ENCODE results near the gene GFOD1. TPM values are rescaled to one million over a fixed set of nuclear protein-coding genes. Genes with fewer than 3 reads are reported as not detected.

GFOD1 gene
- total RNA-seq, 4 donors from 2014 or later, result 7.3 to 15.9 (median 12.4) TPM

- TF ChIP-seq CTCF (IDR thresholded peaks at IDR 0.05) (no peak), POLR2A (IDR thresholded peaks at IDR 0.05) (no peak)
- DNase-seq (ENCODE audit: low spot score in 2 of 2), result no peak
- 68 to 69% methylated on average over 10 of the region's 10 CpGs for WGBS, 2 donors
- no peak overlapping the region for H3K4me3 ChIP-seq (ENCODE audit: low read depth, poor library complexity, severe bottlenecking)
- intact Hi-C loops (cut with DNase I; ENCODE audit: low total_unique reads), result no loop called here
Measured at GRCh38 chr6:13470238-13471140, 16.9 kb downstream of the GFOD1 start.

- intact Hi-C loops (cut with DNase I; ENCODE audit: low total_unique reads), result no loop called here
- no peak for TF ChIP-seq POLR2A (IDR thresholded peaks at IDR 0.05)
- TF ChIP-seq CTCF (IDR thresholded peaks at IDR 0.05), result no peak
- WGBS, 2 donors, result 91 to 96% methylated on average over 2 of the region's 2 CpGs
- DNase-seq (ENCODE audit: low spot score in 2 of 2), result no peak
- H3K4me3 ChIP-seq (ENCODE audit: low read depth, poor library complexity, severe bottlenecking), result no peak overlapping the region
Measured at GRCh38 chr6:13469693-13470092, 17.7 kb downstream of the GFOD1 start.

- intact Hi-C loops (cut with DNase I; ENCODE audit: low total_unique reads), result no loop called here
- WGBS, 2 donors, result 71 to 100% methylated on average over 1 of the region's 1 CpG
Measured at GRCh38 chr6:13468839-13469238, 18.6 kb downstream of the GFOD1 start.

GRCh38 chr6:13467216-13467600 is 20.2 kb downstream of the GFOD1 start:
- no peak for TF ChIP-seq POLR2A (IDR thresholded peaks at IDR 0.05)
- TF ChIP-seq CTCF (IDR thresholded peaks at IDR 0.05), result no peak
- 74 to 75% methylated on average over 3 of the region's 3 CpGs for WGBS, 2 donors
- intact Hi-C loops (cut with DNase I; ENCODE audit: low total_unique reads), result no loop called here

More at GRCh38 chr6:13468839-13469238, 18.6 kb downstream of the GFOD1 start:
- no peak for TF ChIP-seq CTCF (IDR thresholded peaks at IDR 0.05)
- no peak for TF ChIP-seq POLR2A (IDR thresholded peaks at IDR 0.05)
- no peak for DNase-seq (ENCODE audit: low spot score in 2 of 2)
- H3K4me3 ChIP-seq (ENCODE audit: low read depth, poor library complexity, severe bottlenecking), result no peak overlapping the region

GRCh38 chr6:13466304-13467215 is 20.8 kb downstream of the GFOD1 start:
- intact Hi-C loops (cut with DNase I; ENCODE audit: low total_unique reads), result no loop called here
- H3K4me3 ChIP-seq (ENCODE audit: low read depth, poor library complexity, severe bottlenecking), result no peak overlapping the region
- WGBS, 2 donors, result 68 to 73% methylated on average over 6 of the region's 6 CpGs
- no peak for TF ChIP-seq POLR2A (IDR thresholded peaks at IDR 0.05)
- no peak for TF ChIP-seq CTCF (IDR thresholded peaks at IDR 0.05)
- DNase-seq (ENCODE audit: low spot score in 2 of 2), result no peak

More at GRCh38 chr6:13467216-13467600, 20.2 kb downstream of the GFOD1 start:
- H3K4me3 ChIP-seq (ENCODE audit: low read depth, poor library complexity, severe bottlenecking), result no peak overlapping the region
- no peak for DNase-seq (ENCODE audit: low spot score in 2 of 2)
